ENCODE data around the gene BOLA1. TPM values are rescaled to one million over a fixed set of nuclear protein-coding genes. Genes with fewer than 3 reads are reported as not detected.
"Not testable (repeated sequence)": the region's sequence is repeated elsewhere in the genome, so short reads cannot be mapped to it uniquely, and the experiment has no call there.

The BOLA1 gene
- total RNA-seq, 1 experiment from 2014 or later: 6.0 TPM

- H2AK5ac ChIP-seq (ENCODE audit: insufficient read length, low read length); H3K14ac ChIP-seq (ENCODE audit: insufficient read depth, low read length); H3K4me3 Mint-ChIP-seq; H3K4me1 ChIP-seq (ENCODE audit: insufficient read depth, low read length); H2BK5ac ChIP-seq (ENCODE audit: insufficient read length, low read length); H4K8ac ChIP-seq (replicated peaks; ENCODE audit: insufficient read length, low read depth, low read length); H4K91ac ChIP-seq (ENCODE audit: insufficient read length, low read depth, low read length); H3K18ac ChIP-seq (ENCODE audit: insufficient read length, low read depth, low read length); H3K23ac ChIP-seq (ENCODE audit: insufficient read length, low read depth, low read length); H3K79me1 ChIP-seq (ENCODE audit: insufficient read depth, low read depth, low read length, poor library complexity, severe bottlenecking); H2BK12ac ChIP-seq (ENCODE audit: insufficient read length, low read depth, low read length); H3K56ac ChIP-seq (ENCODE audit: insufficient read length, low read depth, low read length); H3K36me3 Mint-ChIP-seq (ENCODE audit: insufficient read depth in 1 of 3, low read depth in 3 of 3); H3K4ac ChIP-seq (ENCODE audit: low read depth, low read length); H3K4me2 ChIP-seq (ENCODE audit: insufficient read depth, insufficient read length, low read length); H4K20me1 ChIP-seq (ENCODE audit: control insufficient read depth, insufficient read depth, insufficient read length); H2AFZ ChIP-seq (ENCODE audit: low read length); H3K9me3 ChIP-seq (ENCODE audit: control insufficient read depth, low read depth, low read length); H3K27me3 ChIP-seq (ENCODE audit: insufficient read depth, low read length); H3K79me2 ChIP-seq (ENCODE audit: insufficient read depth, low read length); H3K9me3 Mint-ChIP-seq; H3K27me3 Mint-ChIP-seq (ENCODE audit: low read depth); H3K27ac Mint-ChIP-seq; H2BK120ac ChIP-seq (ENCODE audit: low read depth, low read length, poor library complexity, severe bottlenecking); H4K5ac ChIP-seq (ENCODE audit: insufficient read length, low read depth, low read length); H3K9ac ChIP-seq (ENCODE audit: extremely low read depth, insufficient read length, low read length); H3T11ph ChIP-seq (ENCODE audit: low read length); H3K4me1 Mint-ChIP-seq; H2BK20ac ChIP-seq (ENCODE audit: low read depth, low read length, poor library complexity, severe bottlenecking); H3K23me2 ChIP-seq (ENCODE audit: insufficient read length, low read depth, low read length, poor library complexity, severe bottlenecking); DNase-seq; H3K27ac ChIP-seq (ENCODE audit: insufficient read length, low read depth, low read length); H2BK15ac ChIP-seq (ENCODE audit: low read depth, low read length): not testable (repeated sequence)
- WGBS (ENCODE audit: extremely low coverage, insufficient read length, low lambda C conversion rate): no CpG with 5 or more reads among the region's 15 CpGs
These were observed 39.1 kb upstream of the BOLA1 start for GRCh38 chr1:149860271-149860670.

- H3K27ac Mint-ChIP-seq; H3K27me3 Mint-ChIP-seq (ENCODE audit: low read depth); H3K79me2 ChIP-seq (ENCODE audit: insufficient read depth, low read length); H3K9me3 Mint-ChIP-seq; H3K36me3 Mint-ChIP-seq (ENCODE audit: insufficient read depth in 1 of 3, low read depth in 3 of 3); H3T11ph ChIP-seq (ENCODE audit: low read length); H3K18ac ChIP-seq (ENCODE audit: insufficient read length, low read depth, low read length); H3K56ac ChIP-seq (ENCODE audit: insufficient read length, low read depth, low read length); H3K27me3 ChIP-seq (ENCODE audit: insufficient read depth, low read length); H3K4me2 ChIP-seq (ENCODE audit: insufficient read depth, insufficient read length, low read length); H2AFZ ChIP-seq (ENCODE audit: low read length); H4K8ac ChIP-seq (replicated peaks; ENCODE audit: insufficient read length, low read depth, low read length); H2BK15ac ChIP-seq (ENCODE audit: low read depth, low read length); H4K5ac ChIP-seq (ENCODE audit: insufficient read length, low read depth, low read length); H3K79me1 ChIP-seq (ENCODE audit: insufficient read depth, low read depth, low read length, poor library complexity, severe bottlenecking); H3K23me2 ChIP-seq (ENCODE audit: insufficient read length, low read depth, low read length, poor library complexity, severe bottlenecking); H3K14ac ChIP-seq (ENCODE audit: insufficient read depth, low read length); H4K20me1 ChIP-seq (ENCODE audit: control insufficient read depth, insufficient read depth, insufficient read length); H3K4ac ChIP-seq (ENCODE audit: low read depth, low read length); H2BK12ac ChIP-seq (ENCODE audit: insufficient read length, low read depth, low read length); H3K4me1 ChIP-seq (ENCODE audit: insufficient read depth, low read length); H4K91ac ChIP-seq (ENCODE audit: insufficient read length, low read depth, low read length); H3K23ac ChIP-seq (ENCODE audit: insufficient read length, low read depth, low read length); H2AK5ac ChIP-seq (ENCODE audit: insufficient read length, low read length); DNase-seq; H2BK120ac ChIP-seq (ENCODE audit: low read depth, low read length, poor library complexity, severe bottlenecking); H2BK20ac ChIP-seq (ENCODE audit: low read depth, low read length, poor library complexity, severe bottlenecking); H3K9me3 ChIP-seq (ENCODE audit: control insufficient read depth, low read depth, low read length); H3K4me1 Mint-ChIP-seq; H3K4me3 Mint-ChIP-seq; H3K9ac ChIP-seq (ENCODE audit: extremely low read depth, insufficient read length, low read length); H2BK5ac ChIP-seq (ENCODE audit: insufficient read length, low read length); H3K27ac ChIP-seq (ENCODE audit: insufficient read length, low read depth, low read length): not testable (repeated sequence)
- no CpG with 5 or more reads among the region's 55 CpGs for WGBS (ENCODE audit: extremely low coverage, insufficient read length, low lambda C conversion rate)
These were observed 38.5 kb upstream of the BOLA1 start for GRCh38 chr1:149860684-149861496.

Measured in H9 (cell line).